Measurements from ENCODE around the gene GOLGA2.

DNA sequence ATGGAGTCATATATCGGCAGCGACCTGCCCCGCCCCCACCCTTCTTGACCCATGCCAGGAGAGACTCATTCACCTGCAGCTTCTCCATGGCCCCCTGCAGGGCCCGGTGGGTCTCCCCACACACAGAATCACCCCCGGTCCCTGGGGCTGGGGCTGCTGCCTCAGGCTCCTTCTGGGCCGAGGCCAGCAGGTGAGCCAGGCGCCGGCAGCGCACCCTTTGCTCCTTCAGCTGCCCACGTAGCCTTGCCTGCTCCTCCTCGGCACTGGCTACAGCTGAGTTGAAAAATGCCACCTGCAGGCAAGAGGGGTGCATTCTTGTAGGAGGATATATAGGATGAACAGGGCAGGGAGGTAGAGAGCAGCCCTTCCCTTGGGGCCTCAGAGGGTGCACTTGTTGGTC lies 17.9 kb downstream of the GOLGA2 start:
- TF ChIP-seq POLR2A (IDR thresholded peaks at IDR 0.05; ENCODE audit: low read depth, low read length) (no peak), TAF1 (IDR thresholded peaks at IDR 0.05; ENCODE audit: borderline replicate concordance, low read depth, low read length) (no peak), POLR2AphosphoS5 (IDR thresholded peaks at IDR 0.05; ENCODE audit: low read depth, low read length) (no peak)

Measured in GM12892 (cell line).